Measurements from ENCODE around the gene KRTAP10-8.
A peak's percentile ranks its signal among the peaks of the same experiment; 100 is the strongest.
"Not testable (repeated sequence)": the region's sequence is repeated elsewhere in the genome, so short reads cannot be mapped to it uniquely, and the experiment has no call there.

Gene KRTAP10-8

DNA sequence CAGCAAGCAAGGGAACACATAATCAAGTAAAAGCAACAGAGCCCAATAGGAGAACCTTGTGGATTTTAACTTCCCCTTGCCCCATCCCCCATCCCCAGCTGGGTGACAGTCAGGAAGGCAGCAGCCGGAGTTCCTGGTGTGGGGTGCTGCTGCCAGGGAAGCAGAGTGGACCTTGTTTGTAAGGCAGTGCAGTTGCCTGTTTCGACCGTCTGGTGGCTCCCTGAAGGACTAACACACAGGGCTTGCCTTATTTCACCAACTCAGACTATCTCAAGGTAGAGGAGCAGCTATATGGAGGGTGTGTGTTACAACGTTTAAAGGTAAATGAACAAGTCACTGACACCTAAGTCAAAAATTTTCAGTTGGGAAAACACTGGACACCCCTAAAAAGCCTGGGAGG, 6.6 kb downstream of the KRTAP10-8 start:
- DNase-seq (ENCODE audit: low read depth), result no peak

DNA sequence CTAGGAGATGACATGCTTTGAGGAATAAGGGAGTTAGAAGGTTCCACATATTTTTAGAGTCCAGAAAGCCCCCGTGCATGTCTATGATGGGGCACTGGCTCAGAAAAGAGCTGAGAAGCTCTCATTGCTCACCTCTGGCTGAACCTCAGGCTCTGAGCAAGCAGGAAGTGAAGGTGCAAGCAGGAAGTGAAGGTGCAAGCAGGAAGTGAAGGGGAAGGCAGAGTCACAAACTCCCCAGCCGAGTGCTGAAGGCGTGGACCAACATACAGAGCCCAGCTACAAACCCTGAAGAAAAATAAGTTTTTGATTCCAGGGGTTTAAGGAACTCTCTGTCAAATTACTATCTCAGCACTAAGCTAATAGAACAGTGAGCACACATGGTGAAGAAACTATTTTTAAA, 7.0 kb downstream of the KRTAP10-8 start:
- DNase-seq (ENCODE audit: low read depth), result peak; percentile 51

DNA sequence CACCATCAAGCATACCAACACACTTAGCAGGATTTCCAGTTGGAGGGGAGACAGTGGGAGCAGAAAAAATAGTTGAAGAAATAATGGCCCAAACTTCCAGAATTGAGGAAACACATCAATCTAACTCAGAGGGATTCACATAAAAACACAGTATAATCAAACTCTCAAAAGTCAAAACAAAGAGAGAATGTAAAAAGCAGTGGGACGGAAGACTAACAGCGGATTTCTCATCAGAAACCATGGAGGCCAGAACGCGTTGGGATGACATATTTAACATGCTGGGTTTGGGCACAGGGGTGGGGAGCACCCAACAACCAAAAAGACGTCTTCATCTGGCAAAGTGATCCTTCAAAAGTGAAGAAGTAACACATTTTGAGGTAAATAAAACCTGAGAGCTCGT, 8.0 kb downstream of the KRTAP10-8 start:
- no peak for DNase-seq (ENCODE audit: low read depth)

DNA sequence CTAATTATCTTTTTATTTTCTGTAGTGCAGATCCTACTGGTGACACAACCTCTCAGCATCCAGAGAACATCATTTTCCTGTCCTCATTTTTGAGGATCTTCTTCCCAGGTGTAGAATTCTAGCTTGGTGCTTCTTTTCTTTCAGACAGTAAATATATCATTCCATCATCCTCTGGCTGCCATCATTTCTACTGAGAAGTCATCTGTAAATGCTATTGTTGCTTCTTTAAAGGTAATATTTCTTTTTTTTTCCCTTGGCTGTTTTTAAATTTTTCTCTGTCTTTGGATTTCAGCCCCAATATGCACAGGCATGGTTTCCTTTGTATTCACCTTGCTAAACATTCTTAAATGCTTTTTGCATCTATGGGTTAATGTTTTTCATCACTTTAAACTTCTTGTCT, 11.7 kb downstream of the KRTAP10-8 start:
- DNase-seq (ENCODE audit: low read depth), result no peak

DNA sequence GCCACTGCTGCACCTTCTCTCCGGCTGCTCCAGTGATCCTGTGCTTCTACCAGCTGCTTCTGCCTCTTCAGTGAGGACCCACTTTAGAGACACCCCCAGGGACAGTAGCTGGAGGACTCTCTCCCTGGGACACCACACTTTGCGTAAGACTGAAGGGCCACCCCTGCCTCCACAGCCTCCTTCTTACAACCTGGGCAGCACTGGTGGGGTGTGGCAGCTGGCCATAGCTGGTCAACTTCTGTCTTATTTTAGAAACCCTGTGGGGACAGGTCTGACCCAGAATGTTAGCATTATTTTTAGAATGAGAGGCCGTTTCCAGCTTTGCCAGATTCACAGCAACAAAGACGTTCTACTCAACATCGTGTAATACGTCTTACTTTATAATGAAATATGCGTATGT, 13.9 kb downstream of the KRTAP10-8 start:
- no peak for DNase-seq (ENCODE audit: low read depth)

DNA sequence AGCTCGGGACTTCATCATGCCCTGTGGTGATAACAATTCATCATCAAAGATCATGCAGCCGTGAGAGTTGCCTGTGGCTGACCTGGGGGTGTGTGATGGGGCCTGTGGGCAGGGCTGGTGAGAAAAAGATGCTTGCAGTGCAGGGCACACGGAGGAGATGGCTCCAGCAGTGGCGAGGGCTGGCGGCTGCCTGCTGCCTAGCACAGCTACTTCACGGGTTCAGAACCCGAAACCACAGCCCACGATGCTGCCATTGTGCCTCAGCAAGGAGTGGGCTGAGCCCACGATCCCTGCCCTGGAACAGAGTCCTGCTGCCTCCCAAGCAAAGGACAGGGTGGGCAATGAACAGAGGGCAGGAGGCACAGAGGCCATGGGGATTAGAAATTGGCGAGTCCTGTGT, 14.4 kb downstream of the KRTAP10-8 start:
- DNase-seq (ENCODE audit: low read depth), result no peak

DNA sequence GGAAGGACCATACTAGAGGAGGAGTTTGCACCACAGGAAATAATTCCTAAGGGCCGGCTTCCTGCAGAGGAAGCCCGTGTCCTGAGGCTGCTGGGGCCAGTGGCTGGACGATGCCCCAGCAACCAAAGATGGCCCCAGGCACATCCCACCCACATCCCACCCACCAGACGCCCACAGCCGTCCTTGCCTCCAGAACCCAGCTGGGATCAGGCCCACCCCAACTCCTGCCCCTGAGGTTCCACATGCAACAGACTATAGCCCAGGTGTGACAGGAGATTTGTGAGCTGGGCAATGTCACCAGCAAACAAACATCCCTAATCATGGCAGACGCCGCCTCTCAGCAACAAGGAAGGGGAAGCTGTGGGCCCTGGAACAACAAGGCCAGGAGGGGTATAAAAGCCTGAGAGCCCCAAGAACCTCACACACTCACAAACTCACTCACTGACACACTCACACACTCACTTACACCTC, 14.8 kb downstream of the KRTAP10-8 start, which contains the start of gene KRTAP10-9:
Gene KRTAP10-9 (plus strand): TSS at position 421 of the 471 bp plus-strand sequence. CDS start 79 bp downstream, outside the sequence.
- DNase-seq (ENCODE audit: low read depth), result no peak

DNA sequence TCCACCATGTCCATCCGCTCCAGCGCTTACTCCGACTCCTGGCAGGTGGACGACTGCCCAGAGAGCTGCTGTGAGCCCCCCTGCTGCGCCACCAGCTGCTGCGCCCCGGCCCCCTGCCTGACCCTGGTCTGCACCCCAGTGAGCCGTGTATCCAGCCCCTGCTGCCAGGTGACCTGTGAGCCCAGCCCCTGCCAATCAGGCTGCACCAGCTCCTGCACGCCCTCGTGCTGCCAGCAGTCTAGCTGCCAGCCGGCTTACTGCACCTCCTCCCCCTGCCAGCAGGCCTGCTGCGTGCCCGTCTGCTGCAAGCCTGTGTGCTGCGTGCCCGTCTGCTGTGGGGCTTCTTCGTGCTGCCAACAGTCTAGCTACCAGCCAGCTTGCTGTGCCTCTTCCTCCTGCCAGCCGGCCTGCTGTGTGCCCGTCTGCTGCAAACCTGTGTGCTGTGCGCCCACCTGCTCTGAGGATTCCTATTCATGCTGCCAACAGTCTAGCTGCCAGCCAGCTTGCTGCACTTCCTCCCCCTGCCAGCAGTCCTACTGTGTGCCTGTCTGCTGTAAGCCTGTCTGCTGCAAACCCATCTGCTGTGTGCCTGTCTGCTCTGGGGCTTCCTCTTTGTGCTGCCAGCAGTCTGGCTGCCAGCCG, 15.4 kb downstream of the KRTAP10-8 start:
- not testable (repeated sequence) for DNase-seq (ENCODE audit: low read depth)

DNA sequence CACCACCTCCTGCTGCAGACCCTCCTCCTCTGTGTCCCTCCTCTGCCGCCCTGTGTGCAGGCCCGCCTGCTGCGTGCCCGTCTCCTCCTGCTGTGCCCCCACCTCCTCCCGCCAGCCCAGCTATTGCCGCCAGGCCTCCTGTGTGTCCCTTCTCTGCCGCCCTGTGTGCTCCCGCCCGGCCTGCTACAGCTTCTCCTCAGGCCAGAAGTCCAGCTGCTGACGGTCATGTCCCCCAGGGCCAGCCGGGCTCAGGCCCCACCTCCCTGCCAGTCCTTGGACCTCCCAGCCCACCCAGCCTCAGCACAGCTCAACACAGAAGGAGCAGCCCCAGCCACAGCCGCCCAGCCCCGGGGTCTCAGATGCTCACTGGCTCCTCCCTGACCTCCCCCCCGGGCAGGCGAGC, 16.0 kb downstream of the KRTAP10-8 start:
- DNase-seq (ENCODE audit: low read depth), result not testable (repeated sequence)

DNA sequence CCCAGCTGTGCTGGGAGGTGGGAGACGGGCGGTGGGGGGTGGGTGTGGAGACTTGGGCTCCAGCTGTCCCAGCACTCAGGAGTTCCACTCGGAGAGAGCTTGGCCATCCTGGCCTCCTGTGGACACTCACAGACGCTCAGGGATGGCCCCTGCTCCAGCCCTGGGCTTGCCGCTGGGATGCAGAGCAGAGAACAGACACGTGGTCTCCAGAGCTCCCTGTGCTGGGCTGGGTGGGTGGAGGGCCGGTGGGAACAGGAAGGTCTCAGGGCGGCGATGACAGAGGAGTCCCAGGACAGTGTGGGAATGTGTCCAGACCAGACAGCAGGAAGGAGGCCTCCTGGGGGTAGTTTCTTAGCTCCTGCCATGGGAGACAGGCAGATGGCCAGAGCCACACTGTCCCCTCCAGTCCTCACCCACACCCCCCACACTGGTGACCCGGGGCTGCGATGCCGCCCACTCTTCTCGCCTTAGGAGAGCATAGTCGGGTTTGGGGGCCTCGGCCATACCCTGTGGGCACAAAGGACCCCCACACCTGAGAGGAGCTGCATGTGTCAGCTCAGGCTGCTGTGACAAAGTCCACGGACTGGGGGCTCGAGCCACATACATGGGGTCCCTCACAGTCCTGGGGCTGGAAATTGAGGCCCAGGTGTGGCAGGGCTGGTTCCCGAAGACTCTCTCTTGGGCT, 17.0 kb downstream of the KRTAP10-8 start:
- no peak for DNase-seq (ENCODE audit: low read depth)

DNA sequence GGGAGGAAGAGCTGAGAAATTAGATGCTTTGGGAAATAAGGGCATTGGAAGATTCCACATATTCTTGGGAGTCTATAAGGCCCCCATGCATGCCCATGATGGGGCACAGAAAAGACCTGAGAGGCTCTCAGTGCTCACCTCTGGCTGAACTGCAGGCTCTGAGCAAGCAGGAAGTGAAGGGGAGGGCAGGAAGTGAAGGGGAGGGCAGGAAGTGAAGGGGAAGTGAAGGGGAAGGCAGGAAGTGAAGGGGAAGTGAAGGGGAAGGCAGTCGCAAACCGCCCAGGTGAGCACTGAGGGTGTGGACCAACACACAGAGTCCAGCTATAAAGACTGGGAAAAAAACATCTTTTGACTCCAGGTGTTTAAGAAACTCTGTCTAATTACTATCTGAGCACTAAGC, 18.6 kb downstream of the KRTAP10-8 start:
- DNase-seq (ENCODE audit: low read depth), result no peak

DNA sequence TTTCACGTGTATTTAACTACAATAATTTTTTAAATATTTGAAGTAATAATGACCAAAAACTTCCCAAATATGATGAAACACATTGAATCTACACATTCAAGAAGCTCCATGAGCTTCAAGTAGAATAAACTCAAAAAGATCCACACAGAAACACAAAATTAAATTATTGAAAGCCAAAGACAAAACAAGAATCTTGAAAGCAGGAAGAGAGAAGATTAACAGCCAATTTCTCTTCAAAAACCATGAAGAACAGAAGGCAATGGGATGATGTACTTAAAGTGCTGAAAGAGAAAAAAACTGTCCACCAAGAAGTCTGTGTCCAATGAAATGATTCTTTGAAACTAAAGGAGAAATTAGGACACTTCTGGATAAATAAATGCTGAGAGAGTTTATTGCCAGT, 20.2 kb downstream of the KRTAP10-8 start:
- no peak for DNase-seq (ENCODE audit: low read depth)

DNA sequence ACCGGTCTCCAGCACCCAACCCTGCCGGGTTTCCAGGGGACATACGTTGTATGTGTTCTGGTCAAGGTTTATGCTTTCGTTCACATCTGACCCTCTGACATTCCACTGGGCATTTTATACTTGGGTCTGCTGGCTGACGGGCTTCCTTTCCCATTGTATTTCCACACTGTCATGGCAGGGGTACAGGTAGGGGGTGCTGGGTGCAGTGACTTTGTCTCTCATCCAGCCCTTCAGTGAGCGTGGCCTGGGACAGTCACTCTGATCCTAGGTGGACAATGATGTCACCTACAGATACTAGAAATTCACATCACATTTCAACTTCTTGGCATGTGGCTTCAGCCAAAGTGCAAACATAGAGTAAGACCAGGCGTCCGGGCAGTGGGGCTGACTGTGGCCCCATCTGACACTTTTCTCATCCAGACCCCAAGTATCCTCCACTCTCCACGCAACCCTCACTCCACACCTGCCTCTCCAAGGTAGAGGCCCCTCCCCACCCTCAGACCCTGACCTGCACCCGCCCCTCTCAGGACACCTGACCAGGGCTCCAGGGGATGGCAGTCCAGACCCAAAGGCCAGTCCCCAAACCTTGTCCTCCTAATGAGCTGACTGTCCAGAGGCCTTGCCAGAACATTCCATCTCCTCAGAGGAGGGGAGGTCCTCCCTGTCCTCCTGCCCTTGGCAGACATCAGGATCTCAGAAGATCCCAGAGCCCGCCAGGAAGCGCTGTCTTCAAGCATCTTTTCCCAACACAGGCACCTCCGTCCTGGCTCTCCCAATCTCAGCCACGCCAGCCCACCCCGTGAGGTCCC, 24.5 kb downstream of the KRTAP10-8 start:
- DNase-seq (ENCODE audit: low read depth), result no peak

DNA sequence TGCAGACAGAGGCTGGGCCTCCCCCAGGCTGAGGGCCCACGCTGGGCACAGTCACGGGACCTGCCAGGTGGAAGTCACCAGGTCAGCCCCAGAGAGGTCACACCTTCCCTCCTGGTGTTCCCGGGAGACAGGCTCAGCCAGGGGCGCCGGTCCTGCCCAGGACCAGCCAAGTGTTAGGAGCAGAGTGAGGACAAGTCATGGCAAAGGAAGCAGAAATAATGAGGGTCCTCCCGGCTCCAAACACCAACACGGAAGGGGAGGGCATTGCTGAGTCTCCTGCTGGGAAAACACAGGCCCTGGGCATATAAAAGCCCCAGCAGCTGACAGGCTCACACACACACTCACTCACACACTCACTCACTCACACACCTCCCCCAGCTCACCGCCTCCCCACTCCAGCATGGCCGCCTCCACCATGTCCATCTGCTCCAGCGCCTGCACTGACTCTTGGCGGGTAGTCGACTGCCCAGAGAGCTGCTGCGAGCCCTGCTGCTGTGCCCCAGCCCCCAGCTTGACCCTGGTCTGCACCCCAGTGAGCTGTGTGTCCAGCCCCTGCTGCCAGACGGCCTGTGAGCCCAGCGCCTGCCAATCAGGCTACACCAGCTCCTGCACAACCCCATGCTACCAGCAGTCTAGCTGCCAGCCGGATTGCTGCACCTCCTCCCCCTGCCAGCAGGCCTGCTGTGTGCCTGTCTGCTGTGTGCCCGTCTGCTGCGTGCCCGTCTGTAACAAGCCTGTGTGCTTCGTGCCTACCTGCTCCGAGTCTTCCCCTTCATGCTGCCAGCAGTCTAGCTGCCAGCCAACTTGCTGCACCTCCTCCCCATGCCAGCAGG, 25.4 kb downstream of the KRTAP10-8 start, which contains the start of gene KRTAP10-10:
Gene KRTAP10-10 (plus strand): TSS at position 339 of the 833 bp plus-strand sequence. CDS start 62 bp downstream, at position 401.
- no peak for DNase-seq (ENCODE audit: low read depth)

DNA sequence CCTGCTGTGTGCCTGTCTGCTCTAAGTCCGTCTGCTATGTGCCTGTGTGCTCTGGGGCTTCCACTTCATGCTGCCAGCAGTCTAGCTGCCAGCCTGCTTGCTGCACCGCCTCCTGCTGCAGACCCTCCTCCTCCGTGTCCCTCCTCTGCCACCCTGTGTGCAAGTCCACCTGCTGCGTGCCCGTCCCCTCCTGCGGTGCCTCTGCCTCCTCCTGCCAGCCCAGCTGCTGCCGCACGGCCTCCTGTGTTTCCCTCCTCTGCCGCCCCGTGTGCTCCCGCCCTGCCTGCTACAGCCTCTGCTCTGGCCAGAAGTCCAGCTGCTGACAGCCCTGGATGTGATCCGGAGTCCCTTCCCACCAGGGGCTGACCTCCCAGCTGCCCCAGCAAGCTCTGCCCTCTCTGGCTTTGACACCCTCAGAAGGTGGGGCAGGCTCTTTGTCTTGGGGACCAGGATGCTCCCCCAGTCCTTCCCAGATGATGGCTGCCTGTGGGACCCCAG, 26.0 kb downstream of the KRTAP10-8 start:
- not testable (repeated sequence) for DNase-seq (ENCODE audit: low read depth)

DNA sequence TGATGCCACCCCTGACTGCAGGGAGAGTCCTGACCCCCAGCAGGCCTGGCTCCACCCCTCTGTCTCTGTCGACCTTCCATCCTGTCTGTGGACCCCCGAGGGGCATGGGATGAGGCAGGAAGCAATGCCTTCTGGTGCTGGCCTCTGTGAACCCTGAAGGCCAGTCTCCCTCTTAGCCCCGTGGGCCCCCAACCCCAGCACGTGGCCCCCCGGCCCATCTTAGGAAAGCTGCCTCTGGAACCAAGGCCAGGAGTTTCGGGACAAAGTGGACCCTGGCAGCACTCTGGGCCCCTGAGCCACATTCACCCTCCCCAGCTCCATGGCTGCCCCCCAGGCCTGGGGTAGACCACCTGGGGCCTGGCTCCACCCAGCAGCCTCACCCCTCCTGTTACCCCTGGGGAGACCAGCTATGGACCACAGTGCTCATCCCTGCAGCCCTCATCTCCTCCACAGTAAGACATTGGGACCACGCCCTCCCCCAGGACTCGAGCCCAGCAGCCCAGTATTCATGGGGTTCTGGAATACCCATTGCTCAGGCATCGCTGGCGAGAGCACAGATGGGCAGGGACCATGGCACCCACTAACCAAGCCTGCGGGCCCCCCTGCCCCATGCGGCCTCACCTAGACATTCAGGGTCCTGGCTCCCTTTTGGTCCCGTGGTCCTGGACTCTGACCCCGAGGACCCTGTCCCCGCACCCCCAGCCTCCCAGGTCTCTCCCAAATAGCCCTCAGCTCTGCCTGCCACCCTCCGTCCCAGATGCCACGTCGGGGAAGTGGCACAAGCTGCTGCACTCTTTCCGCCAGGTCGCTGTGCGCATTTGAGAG, 26.8 kb downstream of the KRTAP10-8 start:
- not testable (repeated sequence) for DNase-seq (ENCODE audit: low read depth)

DNA sequence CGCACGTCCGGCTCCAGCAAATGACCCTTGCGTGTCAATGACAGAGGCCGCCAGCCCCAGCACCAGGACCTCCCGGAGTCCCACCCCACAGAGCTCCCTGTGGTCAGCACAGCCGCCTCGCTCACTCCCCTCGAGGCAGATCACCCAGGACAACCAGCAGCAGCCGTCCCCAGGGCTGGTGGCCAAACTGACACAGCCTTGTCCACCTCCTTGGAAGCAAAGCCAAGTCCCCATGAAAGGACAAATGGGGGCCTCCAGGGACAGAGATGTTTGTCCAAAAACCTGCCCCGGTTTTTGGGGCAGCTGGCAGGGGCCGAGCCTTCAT, 27.4 kb downstream of the KRTAP10-8 start:
- DNase-seq (ENCODE audit: low read depth), result no peak

DNA sequence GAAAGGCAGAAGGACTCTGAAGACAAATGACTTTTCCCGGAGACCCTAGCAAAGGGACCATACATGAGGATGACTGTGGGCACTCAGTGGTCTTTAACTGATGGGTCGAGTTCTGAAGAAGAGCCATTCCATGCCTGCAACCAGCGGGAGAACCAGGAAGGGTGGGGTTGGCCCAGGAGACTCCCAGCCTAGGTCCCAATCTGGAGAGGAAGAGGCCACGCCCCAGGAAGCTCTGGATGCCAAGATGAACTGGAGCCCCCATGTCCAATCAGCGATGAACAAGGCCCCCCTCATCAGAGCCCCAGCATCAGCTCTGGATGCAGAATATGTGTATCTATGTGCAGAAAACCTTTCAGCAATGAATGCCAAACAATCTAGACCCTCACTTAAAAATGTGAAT, 28.9 kb downstream of the KRTAP10-8 start:
- no peak for DNase-seq (ENCODE audit: low read depth)

DNA sequence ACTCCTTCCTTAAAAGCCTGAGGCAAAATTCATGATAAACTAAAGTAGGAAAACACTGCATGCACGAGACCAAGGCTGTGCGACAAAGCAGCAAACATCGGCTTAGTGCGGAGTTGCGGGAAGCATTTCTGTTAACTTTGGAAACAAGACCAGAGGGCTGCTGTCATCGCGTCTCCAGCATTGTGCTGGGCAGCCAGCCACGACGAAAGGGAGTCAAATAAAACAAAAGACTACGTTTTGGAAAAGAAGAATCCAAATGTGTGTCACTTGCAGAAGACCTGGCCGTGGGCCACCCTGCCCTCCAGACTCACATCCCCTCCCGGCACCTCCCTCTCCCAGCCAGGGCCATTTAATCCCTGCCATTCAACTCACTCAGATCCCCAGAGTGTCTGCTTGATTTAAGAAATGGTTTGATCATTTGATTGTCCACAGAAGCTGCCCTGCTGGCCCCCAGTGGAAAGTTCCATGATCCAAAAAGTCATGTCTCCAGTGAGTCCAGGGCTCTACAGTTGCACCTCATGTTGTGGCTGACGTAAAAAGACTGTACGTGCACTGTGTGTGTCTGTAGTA, 31.9 kb downstream of the KRTAP10-8 start:
- no peak for DNase-seq (ENCODE audit: low read depth)

DNA sequence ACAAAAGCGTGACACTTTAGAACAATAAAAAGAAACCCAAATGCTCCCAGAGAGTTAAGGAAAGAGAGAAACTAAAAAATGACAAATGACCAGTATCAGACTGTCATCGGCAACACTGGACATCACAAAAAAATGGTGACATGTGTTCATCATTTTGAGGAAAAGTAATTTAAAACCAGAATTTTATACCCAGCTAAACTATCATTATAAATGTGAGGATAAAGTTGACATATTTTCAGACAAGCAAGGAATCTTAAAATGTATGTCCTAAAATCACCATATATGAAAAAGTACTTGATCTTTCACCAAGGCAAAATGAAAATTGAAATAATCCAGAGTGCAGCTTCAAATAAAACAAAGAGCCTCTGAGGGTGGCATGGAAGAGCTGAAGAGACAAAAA, 33.0 kb downstream of the KRTAP10-8 start:
- DNase-seq (ENCODE audit: low read depth), result no peak

All from stimulated activated CD4-positive, alpha-beta T cell treated with anti-CD3 and anti-CD28 coated beads, Interleukin-2, amount 100 ng/mL, for 4 hours (primary cell).